Uterus (tissue), 4 donors: ENCODE results near the gene KNOP1. TPM values are rescaled to one million over a fixed set of nuclear protein-coding genes. Genes with fewer than 3 reads are reported as not detected.

Experiments used
- DNase-seq, 2 donors: peaks; one replicate each; pipeline ENCODE4 v3.0.0-alpha.2; 2019 to 2020
- H3K27ac ChIP-seq, 2 donors: fragments of 200-600 bp; sonication (generic); 1 replicate in 1 of 2; 2 replicates in 1 of 2; pipeline ENCODE4 v1.5.1; 2016 to 2018
- H3K27me3 ChIP-seq, 2 donors: fragments of 200-600 bp; sonication (generic); one replicate each; pipeline ENCODE4 v1.5.1; 2018 to 2019; ENCODE audit warnings: control low read depth in 1 of 2
- H3K36me3 ChIP-seq, 2 donors: fragments of 200-600 bp; sonication (generic); one replicate each; pipeline ENCODE4 v1.5.1; 2019; ENCODE audit warnings: control low read depth in 1 of 2
- H3K4me1 ChIP-seq, 2 donors: fragments of 200-600 bp; sonication (generic); one replicate each; pipeline ENCODE4 v1.5.1; 2018 to 2019; ENCODE audit warnings: control low read depth in 1 of 2
- H3K4me3 ChIP-seq, 2 donors: fragments of 200-600 bp; sonication (generic); 1 replicate in 1 of 2; 2 replicates in 1 of 2; pipeline ENCODE4 v1.5.1; 2018 to 2019; ENCODE audit warnings: mild to moderate bottlenecking in 1 of 2
- H3K9me3 ChIP-seq, 2 donors: fragments of 200-600 bp; sonication (generic); one replicate each; pipeline ENCODE4 v1.5.1; 2019; ENCODE audit warnings: control low read depth in 1 of 2
- POLR2A ChIP-seq, 2 donors: fragments of 450-650 bp; IDR thresholded peaks; one replicate each; pipeline ENCODE4 v1.6.1; 2016; ENCODE audit warnings: antibody characterized with exemption in 2 of 2, mild to moderate bottlenecking in 1 of 2, moderate library complexity in 1 of 2
- intact Hi-C: fragments of 100-400 bp; cut with DNase I; formaldehyde crosslinking; loops from one replicate; pipeline ENCODE4 v1.15.1; 2023; ENCODE audit warnings: low total_unique reads
- total RNA-seq, 4 donors: library from RNA; depleted of rRNA in 3 of 4; stranded (reverse); fragments of >200 nt in 3 of 4; gene quantifications; one replicate each; pipeline versions ENCODE4 v1.1.0 to v1.2.4, GENCODE V29; 2014 to 2023
- TF ChIP-seq, protein P1 (sequence below), 4 experiments: fragments of 200-600 bp in 2 of 4; fragments of 450-650 bp in 2 of 4; sonication (generic) in 2 of 4; IDR thresholded peaks; one replicate each; pipeline ENCODE4 v1.5.1; 2016 to 2019; ENCODE audit warnings: antibody characterized with exemption in 4 of 4, mild to moderate bottlenecking in 2 of 4, moderate library complexity in 1 of 4
- donor health status: DM: yes; HTN: yes; CAD: no.

KNOP1 gene
- total RNA-seq, 4 donors from 2014 or later = 1.5 to 20.5 (median 9.4) TPM

DNA sequence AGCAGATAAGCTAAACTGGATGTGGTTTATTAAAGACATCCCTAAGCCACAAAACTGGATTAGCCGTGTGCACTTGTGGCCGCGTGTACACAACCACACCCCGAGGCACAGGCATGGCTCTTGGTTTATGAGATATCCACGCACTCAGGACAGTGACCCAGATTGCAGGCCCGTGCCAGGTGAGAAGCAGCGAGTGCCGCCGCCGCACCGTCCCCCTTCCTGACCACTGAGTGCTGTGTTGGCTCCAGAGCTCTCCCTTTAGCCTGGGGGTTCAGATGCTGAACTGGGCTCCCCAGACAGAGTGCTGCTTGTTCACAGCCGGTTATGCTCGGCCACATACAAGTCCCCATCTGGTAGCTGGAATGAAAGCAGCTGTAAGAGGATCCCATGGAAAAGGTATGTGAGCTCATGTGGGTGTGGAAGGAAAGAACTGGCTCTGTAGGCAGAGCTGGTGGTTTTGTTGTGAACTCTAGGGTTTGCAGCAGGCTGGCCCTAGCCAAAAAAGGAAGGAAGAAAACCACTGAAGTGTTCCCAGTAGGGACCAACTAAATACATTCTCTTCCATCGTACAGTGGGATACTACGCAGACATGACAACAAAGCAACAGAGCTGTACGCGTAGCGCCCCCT lies 29.5 kb downstream of the KNOP1 start:
- H3K27me3 ChIP-seq = no peaks in the 10 kb centered on the region
- DNase-seq = no peak
- H3K27ac ChIP-seq = peak overlapping the region in 1 of 2 donors; percentile 6
- no peaks in the 10 kb centered on the region for H3K4me1 ChIP-seq
- no peaks in the 10 kb centered on the region for H3K9me3 ChIP-seq
- intact Hi-C loops = no loop called here
- H3K36me3 ChIP-seq = no peaks in the 10 kb centered on the region
- no peak for TF ChIP-seq POLR2A (IDR thresholded peaks at IDR 0.05)
- TF ChIP-seq, protein P1, sequence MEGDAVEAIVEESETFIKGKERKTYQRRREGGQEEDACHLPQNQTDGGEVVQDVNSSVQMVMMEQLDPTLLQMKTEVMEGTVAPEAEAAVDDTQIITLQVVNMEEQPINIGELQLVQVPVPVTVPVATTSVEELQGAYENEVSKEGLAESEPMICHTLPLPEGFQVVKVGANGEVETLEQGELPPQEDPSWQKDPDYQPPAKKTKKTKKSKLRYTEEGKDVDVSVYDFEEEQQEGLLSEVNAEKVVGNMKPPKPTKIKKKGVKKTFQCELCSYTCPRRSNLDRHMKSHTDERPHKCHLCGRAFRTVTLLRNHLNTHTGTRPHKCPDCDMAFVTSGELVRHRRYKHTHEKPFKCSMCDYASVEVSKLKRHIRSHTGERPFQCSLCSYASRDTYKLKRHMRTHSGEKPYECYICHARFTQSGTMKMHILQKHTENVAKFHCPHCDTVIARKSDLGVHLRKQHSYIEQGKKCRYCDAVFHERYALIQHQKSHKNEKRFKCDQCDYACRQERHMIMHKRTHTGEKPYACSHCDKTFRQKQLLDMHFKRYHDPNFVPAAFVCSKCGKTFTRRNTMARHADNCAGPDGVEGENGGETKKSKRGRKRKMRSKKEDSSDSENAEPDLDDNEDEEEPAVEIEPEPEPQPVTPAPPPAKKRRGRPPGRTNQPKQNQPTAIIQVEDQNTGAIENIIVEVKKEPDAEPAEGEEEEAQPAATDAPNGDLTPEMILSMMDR (IDR thresholded peaks at IDR 0.05) = no peak
- no peak overlapping the region for H3K4me3 ChIP-seq

DNA sequence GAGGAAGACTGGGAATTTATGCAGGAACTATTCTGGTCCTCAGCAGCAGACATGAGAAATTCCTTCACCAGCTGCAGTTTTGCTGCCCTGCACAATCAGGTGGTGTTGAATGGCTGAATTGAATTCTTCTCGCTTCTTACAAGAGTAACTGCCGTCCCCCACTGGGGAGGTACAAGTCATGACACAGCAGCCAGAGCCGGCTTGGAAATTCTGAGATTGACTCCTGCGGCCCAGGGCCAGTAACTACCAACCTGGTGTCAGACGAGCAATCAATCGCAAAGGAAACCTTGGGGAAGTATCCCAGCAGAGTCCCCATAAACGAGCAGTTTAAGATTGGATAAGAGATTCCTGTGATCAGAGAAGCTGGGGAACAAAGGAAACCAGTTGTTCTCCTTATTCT lies 30.7 kb downstream of the KNOP1 start:
- Histone ChIP-seq H3K36me3 (no peaks in the 10 kb centered on the region), H3K4me1 (no peaks in the 10 kb centered on the region), H3K4me3 (no peak overlapping the region), H3K9me3 (no peaks in the 10 kb centered on the region), H3K27me3 (no peaks in the 10 kb centered on the region), H3K27ac (no peak overlapping the region)
- no peak for DNase-seq
- TF ChIP-seq POLR2A (IDR thresholded peaks at IDR 0.05) = no peak
- TF ChIP-seq, protein P1 (IDR thresholded peaks at IDR 0.05) = no peak
- intact Hi-C loops = no loop called here

DNA sequence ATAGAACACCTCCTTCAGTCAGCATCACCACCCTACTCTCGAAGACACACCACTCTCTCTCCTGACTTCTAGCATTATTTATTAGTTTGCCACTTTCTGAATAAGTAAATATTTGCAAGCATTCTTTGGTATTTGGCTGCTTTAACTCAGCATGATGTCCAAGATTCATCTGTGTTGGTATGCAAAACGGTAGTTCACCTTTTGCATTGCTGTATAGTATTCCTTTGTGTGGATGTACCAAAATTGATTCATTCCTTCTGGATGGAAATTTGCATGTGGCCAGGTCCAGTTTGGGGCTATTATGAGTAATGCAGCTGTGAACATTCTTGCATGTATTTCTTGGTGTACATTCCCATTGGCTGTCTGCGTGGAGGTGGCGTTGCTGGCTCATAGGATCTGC lies 32.9 kb downstream of the KNOP1 start:
- Histone ChIP-seq H3K4me3 (no peak overlapping the region), H3K9me3 (no peaks in the 10 kb centered on the region), H3K27me3 (no peaks in the 10 kb centered on the region), H3K36me3 (no peaks in the 10 kb centered on the region), H3K4me1 (no peaks in the 10 kb centered on the region), H3K27ac (no peak overlapping the region)
- TF ChIP-seq, protein P1 (IDR thresholded peaks at IDR 0.05) = no peak
- no peak for TF ChIP-seq POLR2A (IDR thresholded peaks at IDR 0.05)
- no peak for DNase-seq
- intact Hi-C loops = no loop called here

DNA sequence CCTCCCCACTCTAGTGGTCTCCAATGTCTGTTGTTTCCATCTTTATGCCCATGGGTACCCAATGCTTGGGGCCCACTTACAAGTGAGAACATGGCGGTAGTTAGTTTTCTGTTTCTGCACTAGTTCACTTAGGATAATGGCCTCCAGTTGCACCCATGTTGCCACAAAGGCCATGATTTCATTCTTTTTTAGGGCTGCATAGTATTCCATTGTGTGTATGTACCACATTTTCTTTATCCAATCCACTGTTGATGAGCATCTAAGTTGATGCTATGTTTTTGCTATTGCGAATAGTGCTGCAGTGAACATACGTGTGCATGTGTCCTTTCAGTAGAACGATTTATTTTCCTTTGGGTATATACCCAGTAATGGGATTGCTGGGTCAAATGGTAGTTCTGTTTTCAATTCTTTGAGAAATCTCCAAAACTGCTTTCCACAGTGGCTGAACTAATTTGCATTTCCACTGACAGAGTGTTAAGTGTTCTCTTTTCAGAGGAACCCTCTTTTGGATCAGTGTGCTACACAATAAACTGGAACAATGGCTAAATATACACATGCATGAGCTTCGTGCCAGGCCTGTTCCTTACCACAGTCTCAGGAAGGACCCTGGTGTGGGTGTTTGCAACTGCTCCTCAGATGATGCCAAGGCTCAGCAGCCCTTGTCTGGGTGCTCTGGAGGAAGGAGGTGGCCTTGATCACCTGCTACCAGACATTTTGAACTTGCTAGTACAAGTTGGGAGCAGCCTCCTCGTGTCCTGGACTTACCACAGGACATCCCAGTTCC lies 34.4 kb downstream of the KNOP1 start:
- no peaks in the 10 kb centered on the region for H3K27me3 ChIP-seq
- no peak overlapping the region for H3K4me3 ChIP-seq
- TF ChIP-seq, protein P1 (IDR thresholded peaks at IDR 0.05) = no peak
- TF ChIP-seq POLR2A (IDR thresholded peaks at IDR 0.05) = no peak
- intact Hi-C loops = no loop called here
- DNase-seq = no peak
- no peaks in the 10 kb centered on the region for H3K9me3 ChIP-seq
- H3K4me1 ChIP-seq = no peaks in the 10 kb centered on the region
- no peak overlapping the region for H3K27ac ChIP-seq
- H3K36me3 ChIP-seq = no peaks in the 10 kb centered on the region

DNA sequence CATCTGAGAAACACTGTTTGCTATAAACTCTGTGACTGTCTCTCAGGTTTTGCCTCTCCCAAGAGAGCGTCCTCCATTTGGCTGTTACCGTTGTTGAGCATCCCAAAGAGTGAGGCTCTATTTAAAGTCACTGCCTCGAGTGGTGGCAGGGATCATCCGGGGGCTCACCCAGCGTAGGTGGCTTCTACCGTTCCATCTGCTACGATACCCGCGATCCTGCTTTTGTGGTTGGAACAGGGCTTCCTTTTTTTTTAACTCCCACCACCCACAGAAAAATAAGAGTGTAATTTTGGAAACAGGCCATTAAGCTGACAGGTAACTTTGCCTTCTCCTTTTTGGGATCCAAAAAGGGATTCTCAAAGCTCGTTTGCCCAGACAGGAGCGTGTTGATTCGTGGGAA lies 36.4 kb downstream of the KNOP1 start:
- TF ChIP-seq POLR2A (IDR thresholded peaks at IDR 0.05) = no peak
- TF ChIP-seq, protein P1 (IDR thresholded peaks at IDR 0.05) = no peak
- DNase-seq = no peak
- H3K36me3 ChIP-seq = no peaks in the 10 kb centered on the region

More for the DNA sequence above, 36.4 kb downstream of the KNOP1 start:
- Histone ChIP-seq H3K27me3 (no peaks in the 10 kb centered on the region), H3K4me1 (no peaks in the 10 kb centered on the region), H3K9me3 (no peaks in the 10 kb centered on the region), H3K27ac (no peak overlapping the region), H3K4me3 (no peak overlapping the region)
- intact Hi-C loops = no loop called here
